ENCODE results near the gene CYLD.

CYLD gene

GRCh38 chr16:50740736-50741135, 1.1 kb upstream of the CYLD start:
- peak overlapping the region; percentile 90; the same call in 1 of the 2 replicates for H3K4me2 ChIP-seq (ENCODE audit: low read depth, low read length)
- TF ChIP-seq CTCF (IDR thresholded peaks at IDR 0.05; ENCODE audit: low read length), result no peak
- no peak for TF ChIP-seq EZH2phosphoT487 (IDR thresholded peaks at IDR 0.05; ENCODE audit: low read length)
- TF ChIP-seq EZH2 (optimal IDR thresholded peaks at IDR 0.05; ENCODE audit: low read depth, low read length), result no peak
- peak overlapping the region; percentile 70; the same call in 1 of the 2 replicates for H3K27ac ChIP-seq (ENCODE audit: low read length)
- H3K79me2 ChIP-seq (ENCODE audit: low read length), result peaks cover 34% of the 10 kb centered on the region
- H3K27me3 ChIP-seq (replicated peaks; ENCODE audit: insufficient read depth, low read length), result no peaks in the 10 kb centered on the region
- H3K9me3 ChIP-seq (replicated peaks; ENCODE audit: insufficient read depth, low read length), result no peaks in the 10 kb centered on the region
- DNase-seq, result no peak
- no peaks in the 10 kb centered on the region for H3F3A ChIP-seq (ENCODE audit: insufficient read depth, low read length)
- peak overlapping the region; percentile 74 for H3K4me3 ChIP-seq (ENCODE audit: low read length)
- H3K4me1 ChIP-seq (ENCODE audit: low read length), result peaks cover 16% of the 10 kb centered on the region; the same call in 1 of the 2 replicates
- 0 out of 2 replicates have a peak, but pooled peaks cover 5% of the 10 kb centered on the region for H3K36me3 ChIP-seq (replicated peaks; ENCODE audit: insufficient read depth, low read length)
- no peaks in the 10 kb centered on the region for H3K9me2 ChIP-seq (replicated peaks; ENCODE audit: insufficient read depth, low read length)
- H2AFZ ChIP-seq (ENCODE audit: low read length), result no peak overlapping the region; the same call in 1 of the 2 replicates
- peak overlapping the region; percentile 64; the same call in 1 of the 2 replicates for H3K9ac ChIP-seq (ENCODE audit: low read length)
- H4K20me1 ChIP-seq (ENCODE audit: insufficient read depth, low read length), result no peaks in the 10 kb centered on the region

GRCh38 chr16:50741225-50741780, 583 bp upstream of the CYLD start:
- TF ChIP-seq CTCF (IDR thresholded peaks at IDR 0.05; ENCODE audit: low read length), result no peak
- TF ChIP-seq EZH2phosphoT487 (IDR thresholded peaks at IDR 0.05; ENCODE audit: low read length), result no peak
- TF ChIP-seq EZH2 (optimal IDR thresholded peaks at IDR 0.05; ENCODE audit: low read depth, low read length), result no peak
- Histone ChIP-seq H3K4me2 (ENCODE audit: low read depth, low read length) (peak overlapping the region; percentile 90), H3K36me3 (replicated peaks; ENCODE audit: insufficient read depth, low read length) (0 out of 2 replicates have a peak, but pooled peaks cover 5% of the 10 kb centered on the region), H2AFZ (ENCODE audit: low read length) (peak overlapping the region; percentile 91), H3K9me2 (replicated peaks; ENCODE audit: insufficient read depth, low read length) (no peaks in the 10 kb centered on the region), H3K9ac (ENCODE audit: low read length) (peak overlapping the region; percentile 64), H3K27ac (ENCODE audit: low read length) (peak overlapping the region; percentile 70), H3K4me3 (ENCODE audit: low read length) (peak overlapping the region; percentile 74), H3K79me2 (ENCODE audit: low read length) (peaks cover 38% of the 10 kb centered on the region), H3K27me3 (replicated peaks; ENCODE audit: insufficient read depth, low read length) (no peaks in the 10 kb centered on the region), H3K9me3 (replicated peaks; ENCODE audit: insufficient read depth, low read length) (no peaks in the 10 kb centered on the region), H3F3A (ENCODE audit: insufficient read depth, low read length) (no peaks in the 10 kb centered on the region), H3K4me1 (ENCODE audit: low read length) (peaks cover 16% of the 10 kb centered on the region; the same call in 1 of the 2 replicates), H4K20me1 (ENCODE audit: insufficient read depth, low read length) (no peaks in the 10 kb centered on the region)
- no peak for DNase-seq

GRCh38 chr16:50742576-50743200, 802 bp downstream of the CYLD start:
- H4K20me1 ChIP-seq (ENCODE audit: insufficient read depth, low read length), result no peaks in the 10 kb centered on the region
- no peaks in the 10 kb centered on the region for H3K9me2 ChIP-seq (replicated peaks; ENCODE audit: insufficient read depth, low read length)
- peak overlapping the region; percentile 88 for H3K4me3 ChIP-seq (ENCODE audit: low read length)
- peaks cover 45% of the 10 kb centered on the region for H3K79me2 ChIP-seq (ENCODE audit: low read length)
- H3K27ac ChIP-seq (ENCODE audit: low read length), result peak overlapping the region; percentile 84
- DNase-seq, result peak; percentile 47
- TF ChIP-seq CTCF (IDR thresholded peaks at IDR 0.05; ENCODE audit: low read length) (no peak), EZH2 (optimal IDR thresholded peaks at IDR 0.05; ENCODE audit: low read depth, low read length) (no peak), EZH2phosphoT487 (IDR thresholded peaks at IDR 0.05; ENCODE audit: low read length) (no peak)
- H3K4me2 ChIP-seq (ENCODE audit: low read depth, low read length), result peak overlapping the region; percentile 84
- 0 out of 2 replicates have a peak, but pooled peaks cover 6% of the 10 kb centered on the region for H3F3A ChIP-seq (ENCODE audit: insufficient read depth, low read length)
- H2AFZ ChIP-seq (ENCODE audit: low read length), result peak overlapping the region; percentile 85
- H3K36me3 ChIP-seq (replicated peaks; ENCODE audit: insufficient read depth, low read length), result 0 out of 2 replicates have a peak, but pooled peaks cover 5% of the 10 kb centered on the region
- peak overlapping the region; percentile 95 for H3K9ac ChIP-seq (ENCODE audit: low read length)
- H3K9me3 ChIP-seq (replicated peaks; ENCODE audit: insufficient read depth, low read length), result no peaks in the 10 kb centered on the region
- no peaks in the 10 kb centered on the region for H3K27me3 ChIP-seq (replicated peaks; ENCODE audit: insufficient read depth, low read length)
- H3K4me1 ChIP-seq (ENCODE audit: low read length), result peaks cover 20% of the 10 kb centered on the region; the same call in 1 of the 2 replicates

Data from MM.1S (cell line).